ENCODE data around the gene NDE1.

DNA sequence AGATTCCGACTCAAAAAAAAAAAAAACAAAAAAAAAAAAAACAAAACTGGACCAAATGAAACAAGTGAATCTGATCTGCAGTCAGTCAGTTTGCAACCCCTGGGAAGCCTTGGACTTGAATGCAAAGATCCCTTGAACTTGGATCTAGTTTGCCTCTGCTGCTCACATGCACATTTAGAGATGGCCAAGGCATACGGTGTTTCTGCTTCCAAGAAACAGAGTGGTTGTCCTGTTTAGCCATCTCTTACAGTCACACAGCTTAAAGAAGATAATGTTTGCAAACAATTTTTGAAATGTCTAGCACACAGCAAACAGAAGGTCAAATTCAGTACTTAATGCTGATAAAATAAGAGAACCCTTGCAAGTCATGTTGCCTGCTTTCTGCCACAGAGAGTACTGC is 4.5 kb downstream of the NDE1 start:
- TF ChIP-seq POLR2AphosphoS5 (IDR thresholded peaks at IDR 0.05; ENCODE audit: low read depth, low read length) (no peak), POLR2A (IDR thresholded peaks at IDR 0.05; ENCODE audit: low read depth, low read length) (no peak), TAF1 (IDR thresholded peaks at IDR 0.05; ENCODE audit: borderline replicate concordance, low read depth, low read length) (no peak)

All from GM12892 (cell line).